Measurements from ENCODE around the gene PSPH. TPM values are rescaled to one million over a fixed set of nuclear protein-coding genes. Genes with fewer than 3 reads are reported as not detected.
"Not testable (repeated sequence)": the region's sequence is repeated elsewhere in the genome, so short reads cannot be mapped to it uniquely, and the experiment has no call there.

The PSPH gene
- total and polyA plus RNA-seq, 8 donors = 13.7 to 25.0 (median 20.7) TPM

DNA sequence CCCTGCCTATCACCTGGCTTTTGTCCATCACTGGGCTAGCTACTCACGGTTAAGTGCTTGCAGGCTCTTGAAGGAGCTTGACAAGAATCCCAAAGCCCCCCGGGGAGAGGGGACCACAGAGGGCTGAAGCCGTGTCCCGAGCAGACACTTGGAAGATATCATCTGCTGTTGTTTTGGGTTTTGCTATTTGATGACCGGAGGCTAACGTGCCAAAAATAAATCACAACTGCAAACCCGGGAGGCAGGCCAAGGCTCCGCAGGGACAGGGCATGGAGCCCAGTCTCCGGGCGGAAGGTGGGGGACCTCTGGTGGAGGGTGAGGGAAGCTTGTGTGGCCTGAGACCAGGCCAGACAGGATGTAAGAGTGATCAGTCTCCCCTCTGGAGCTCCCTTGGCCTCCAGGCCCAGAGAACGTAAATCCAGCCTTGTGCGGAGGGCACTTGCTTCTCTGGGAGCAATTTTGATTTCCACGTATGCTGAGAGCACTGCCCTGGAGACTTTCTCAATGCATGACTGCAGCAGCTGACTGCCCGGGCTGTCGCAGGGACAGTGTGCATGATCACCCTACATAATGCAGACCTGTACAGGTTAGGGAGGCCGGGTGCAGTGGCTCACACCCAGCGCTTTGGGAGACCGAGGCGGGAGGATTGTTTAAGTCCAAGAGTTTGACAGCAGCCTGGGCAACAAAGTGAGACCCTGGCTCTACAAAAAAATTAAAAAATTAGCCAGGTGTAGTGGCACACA, 41.7 kb upstream of the PSPH start, which contains the start of gene PHKG1:
PHKG1 (minus strand) TSS at position 164 of the 743 bp plus-strand sequence. CDS start 4,011 bp downstream, outside the sequence.
- peaks cover 0 to 13% of the 10 kb centered on the region in 2 donors for H3K36me3 ChIP-seq
- intact Hi-C loops (cut with DNase I) = no loop called here
- H3K9me3 ChIP-seq = no peaks in the 10 kb centered on the region
- ATAC-seq (peak; percentile 97), DNase-seq (peak; percentile 62 to 93 (median 82))
- no peak within 1 kb of the TSS for H3K27ac ChIP-seq
- TF ChIP-seq, protein P1, sequence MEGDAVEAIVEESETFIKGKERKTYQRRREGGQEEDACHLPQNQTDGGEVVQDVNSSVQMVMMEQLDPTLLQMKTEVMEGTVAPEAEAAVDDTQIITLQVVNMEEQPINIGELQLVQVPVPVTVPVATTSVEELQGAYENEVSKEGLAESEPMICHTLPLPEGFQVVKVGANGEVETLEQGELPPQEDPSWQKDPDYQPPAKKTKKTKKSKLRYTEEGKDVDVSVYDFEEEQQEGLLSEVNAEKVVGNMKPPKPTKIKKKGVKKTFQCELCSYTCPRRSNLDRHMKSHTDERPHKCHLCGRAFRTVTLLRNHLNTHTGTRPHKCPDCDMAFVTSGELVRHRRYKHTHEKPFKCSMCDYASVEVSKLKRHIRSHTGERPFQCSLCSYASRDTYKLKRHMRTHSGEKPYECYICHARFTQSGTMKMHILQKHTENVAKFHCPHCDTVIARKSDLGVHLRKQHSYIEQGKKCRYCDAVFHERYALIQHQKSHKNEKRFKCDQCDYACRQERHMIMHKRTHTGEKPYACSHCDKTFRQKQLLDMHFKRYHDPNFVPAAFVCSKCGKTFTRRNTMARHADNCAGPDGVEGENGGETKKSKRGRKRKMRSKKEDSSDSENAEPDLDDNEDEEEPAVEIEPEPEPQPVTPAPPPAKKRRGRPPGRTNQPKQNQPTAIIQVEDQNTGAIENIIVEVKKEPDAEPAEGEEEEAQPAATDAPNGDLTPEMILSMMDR (IDR thresholded peaks at IDR 0.05) = peak; percentile 45 to 47
- H3K4me1 ChIP-seq = peaks cover 7 to 8% of the 10 kb centered on the region in 2 donors
- H3K4me3 ChIP-seq = no peak within 1 kb of the TSS
- no peaks in the 10 kb centered on the region for H3K27me3 ChIP-seq

DNA sequence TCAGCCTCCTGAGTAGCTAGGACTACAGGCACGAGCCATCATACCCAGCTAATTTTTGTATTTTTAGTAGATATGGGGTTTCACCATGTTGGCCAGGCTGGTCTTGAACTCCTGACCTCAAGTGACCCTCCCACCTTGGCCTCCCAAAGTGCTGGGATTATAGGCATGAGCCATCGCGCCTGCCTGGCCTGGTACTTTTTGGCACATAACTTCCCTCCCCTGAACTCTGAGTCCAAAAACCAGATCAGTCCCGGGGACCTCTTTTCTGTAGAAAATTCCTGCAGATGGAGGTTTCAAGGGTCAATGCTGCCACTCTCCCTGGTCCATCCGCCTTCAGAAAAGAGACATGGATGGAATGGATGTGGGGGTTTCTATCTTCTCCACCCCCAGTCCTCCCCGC, 41.1 kb upstream of the PSPH start:
- H3K4me1 ChIP-seq; DNase-seq; ATAC-seq; H3K27ac ChIP-seq; H3K4me3 ChIP-seq; H3K9me3 ChIP-seq; intact Hi-C loops (cut with DNase I); H3K27me3 ChIP-seq: not testable (repeated sequence)
- peaks cover 0 to 14% of the 10 kb centered on the region in 2 donors for H3K36me3 ChIP-seq

DNA sequence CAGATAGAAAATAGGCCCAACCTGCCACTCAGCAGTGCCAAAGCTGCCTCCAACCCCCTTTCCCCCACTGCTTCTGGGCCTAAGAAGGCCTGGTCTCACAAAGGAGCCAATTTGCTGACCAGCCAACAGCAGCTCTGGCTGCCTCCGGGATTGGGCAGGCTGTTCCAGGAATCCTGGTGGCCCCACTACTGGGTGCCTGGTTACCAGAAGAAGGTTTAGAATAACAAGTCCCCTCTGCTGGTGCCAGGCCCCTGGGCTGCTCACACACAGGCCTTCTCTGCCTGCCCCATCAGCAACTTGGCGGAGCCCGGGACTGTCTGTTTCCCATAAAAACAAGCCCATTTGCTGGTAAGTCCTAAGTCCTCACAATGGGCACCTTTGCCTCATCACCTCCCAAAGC, 40.3 kb upstream of the PSPH start:
- ATAC-seq (no peak), DNase-seq (no peak)
- peaks cover 0 to 14% of the 10 kb centered on the region in 2 donors for H3K36me3 ChIP-seq
- TF ChIP-seq, protein P1 (IDR thresholded peaks at IDR 0.05) = no peak
- H3K4me1 ChIP-seq = peaks cover 7 to 8% of the 10 kb centered on the region in 2 donors
- no peaks in the 10 kb centered on the region for H3K27me3 ChIP-seq
- H3K27ac ChIP-seq = no peak overlapping the region
- H3K4me3 ChIP-seq = no peak overlapping the region
- no peaks in the 10 kb centered on the region for H3K9me3 ChIP-seq
- intact Hi-C loops (cut with DNase I) = no loop called here

DNA sequence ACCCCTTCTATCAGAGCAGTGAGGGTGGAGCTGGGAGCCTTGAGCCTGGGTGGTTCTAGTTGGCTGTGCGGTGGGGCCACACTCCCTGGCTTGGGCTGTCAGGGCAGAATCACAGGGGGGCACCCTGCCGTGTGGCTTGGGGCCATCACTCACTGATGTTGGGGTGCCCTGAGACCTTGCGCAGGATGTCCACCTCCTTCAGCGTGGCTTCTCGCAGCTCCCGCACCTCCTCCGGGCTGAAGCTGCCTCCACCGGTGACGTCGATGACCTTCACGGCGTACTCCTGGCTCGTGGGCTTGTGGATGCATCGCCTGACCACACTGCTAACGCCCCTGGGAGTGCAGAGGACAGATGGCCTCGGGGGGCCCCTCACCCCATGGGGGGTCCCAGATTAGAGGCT, 36.2 kb upstream of the PSPH start:
- DNase-seq (no peak), ATAC-seq (no peak)
- intact Hi-C loops (cut with DNase I) = no loop called here
- Histone ChIP-seq H3K4me3 (no peak overlapping the region), H3K36me3 (peaks cover 0 to 17% of the 10 kb centered on the region in 2 donors), H3K27me3 (no peaks in the 10 kb centered on the region), H3K4me1 (peaks cover 0 to 1% of the 10 kb centered on the region in 2 donors), H3K9me3 (no peaks in the 10 kb centered on the region), H3K27ac (no peak overlapping the region)
- TF ChIP-seq, protein P1 (IDR thresholded peaks at IDR 0.05) = no peak

DNA sequence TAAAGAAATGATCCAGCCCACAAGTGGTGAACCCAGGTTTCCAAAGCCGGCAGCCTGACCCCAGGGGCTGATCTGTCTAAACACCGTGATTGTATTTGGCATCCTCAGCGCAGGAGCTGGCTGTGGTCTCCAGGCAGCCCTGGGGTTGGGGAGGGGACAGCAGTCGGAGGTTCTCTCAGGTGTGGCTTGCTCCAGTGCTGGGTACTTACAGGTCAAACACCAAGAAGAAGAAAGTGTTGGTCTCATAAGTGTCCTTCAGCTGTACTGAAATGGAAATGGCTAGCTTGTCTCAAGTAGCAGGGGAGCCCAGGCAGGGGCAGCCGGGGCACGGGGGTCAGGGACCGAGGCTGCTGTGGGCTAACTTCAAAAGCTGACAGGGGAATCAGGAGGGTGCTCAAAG, 35.5 kb upstream of the PSPH start:
- intact Hi-C loops (cut with DNase I) = no loop called here
- Histone ChIP-seq H3K4me3 (no peak overlapping the region), H3K9me3 (no peaks in the 10 kb centered on the region), H3K27me3 (no peaks in the 10 kb centered on the region), H3K36me3 (peaks cover 0 to 21% of the 10 kb centered on the region in 2 donors), H3K4me1 (no peaks in the 10 kb centered on the region), H3K27ac (no peak overlapping the region)
- TF ChIP-seq, protein P1 (IDR thresholded peaks at IDR 0.05) = no peak
- no peak for ATAC-seq
- no peak for DNase-seq

Measured in left lung (tissue), 10 donors.